SIG-M5 treated with dmso at 0.1 percent for 504 hours (cell line): ENCODE measurements around the gene LMBR1.
"Not testable (repeated sequence)": the region's sequence is repeated elsewhere in the genome, so short reads cannot be mapped to it uniquely, and the experiment has no call there.

ENCODE experiments used
- DNase-seq: peaks from one replicate; lab custom pipeline; 2025; ENCODE audit not compliant: unreplicated experiment; lab: John Stamatoyannopoulos, UW

The LMBR1 gene

GRCh38 chr7:156661637-156662036 is 231.3 kb downstream of the LMBR1 start:
- DNase-seq: no peak

- no peak for DNase-seq
These were observed 233.0 kb downstream of the LMBR1 start for GRCh38 chr7:156659961-156660360.

- DNase-seq: no peak
These were observed 233.8 kb downstream of the LMBR1 start for GRCh38 chr7:156659203-156659602.

- DNase-seq: no peak
These were observed 235.3 kb downstream of the LMBR1 start for GRCh38 chr7:156657681-156658080.

- no peak for DNase-seq
These were observed 236.4 kb downstream of the LMBR1 start for GRCh38 chr7:156656598-156656997.

- DNase-seq: no peak
These were observed 237.0 kb downstream of the LMBR1 start for GRCh38 chr7:156655983-156656382.

DNA sequence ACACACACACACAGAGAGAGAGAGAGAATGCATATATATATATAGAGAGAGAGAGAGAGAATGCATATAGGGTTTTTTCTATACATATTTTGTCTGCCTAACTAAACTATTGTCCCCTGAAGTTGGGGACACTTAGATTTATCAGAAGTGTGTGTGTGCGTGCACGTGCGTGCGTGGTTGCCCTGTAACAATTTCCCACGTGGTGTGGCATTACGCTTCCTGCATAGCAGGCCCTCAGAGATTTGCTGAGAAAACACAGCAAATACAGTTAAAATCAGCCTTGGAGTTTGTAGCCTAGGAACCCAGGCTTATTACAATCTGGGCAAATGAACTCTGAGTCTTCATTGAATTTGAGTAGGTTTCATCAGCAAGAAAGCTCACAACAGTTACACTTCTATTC is 237.7 kb downstream of the LMBR1 start:
- DNase-seq: no peak

- DNase-seq: no peak
These were observed 238.3 kb downstream of the LMBR1 start for GRCh38 chr7:156654511-156655234.

DNA sequence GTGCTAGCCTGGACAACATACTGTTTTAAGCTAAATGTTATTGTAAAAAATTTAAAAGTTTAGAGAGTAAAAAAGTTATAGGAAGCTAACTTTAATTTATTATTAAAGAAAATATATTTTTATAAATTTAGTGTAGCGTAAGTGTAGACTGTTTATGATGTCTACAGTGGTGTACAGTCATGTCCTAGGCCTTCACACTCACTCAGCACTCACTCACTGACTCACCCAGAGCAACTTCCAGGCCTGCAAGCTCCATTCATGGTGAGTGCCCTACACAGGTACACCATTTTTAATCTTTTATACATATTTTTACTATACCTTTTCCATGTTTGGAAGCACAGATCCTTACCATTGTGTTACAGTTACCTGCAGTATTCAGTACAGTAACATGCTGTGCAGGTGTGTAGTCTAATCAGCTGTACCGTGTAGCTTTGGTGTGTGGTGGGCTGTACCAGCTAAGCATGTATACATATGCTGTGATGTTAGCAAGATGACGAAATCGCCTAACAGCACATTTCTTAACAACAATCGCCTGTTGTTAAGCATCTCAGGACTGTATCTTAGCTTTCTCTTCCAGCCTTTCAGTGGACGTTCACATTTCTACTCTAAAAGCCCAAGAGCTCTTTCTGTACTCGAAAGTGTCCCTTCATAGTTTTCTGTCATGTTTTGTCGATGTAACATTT is 240.0 kb downstream of the LMBR1 start:
- no peak for DNase-seq

- no peak for DNase-seq
These were observed 241.5 kb downstream of the LMBR1 start for GRCh38 chr7:156651474-156651873.

- DNase-seq: no peak
These were observed 242.9 kb downstream of the LMBR1 start for GRCh38 chr7:156650042-156650441.

DNA sequence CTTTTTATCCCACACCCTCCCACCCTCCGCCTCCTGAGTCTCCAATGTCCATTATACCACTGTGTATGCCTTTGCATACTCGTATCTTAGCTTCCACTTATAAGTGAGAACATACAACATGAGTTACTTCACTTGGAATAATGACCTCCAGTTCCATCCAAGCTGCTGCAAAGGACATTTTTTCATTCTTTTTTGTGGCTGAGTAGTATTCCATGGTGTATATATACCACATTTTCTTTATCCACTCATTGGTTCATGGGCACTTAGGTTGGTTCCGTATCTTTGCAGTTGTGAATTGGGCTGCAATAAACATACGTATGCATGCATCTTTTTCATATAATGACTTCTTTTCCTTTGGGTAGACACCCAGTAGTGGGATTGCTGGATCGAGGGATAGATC is 245.7 kb downstream of the LMBR1 start:
- not testable (repeated sequence) for DNase-seq

DNA sequence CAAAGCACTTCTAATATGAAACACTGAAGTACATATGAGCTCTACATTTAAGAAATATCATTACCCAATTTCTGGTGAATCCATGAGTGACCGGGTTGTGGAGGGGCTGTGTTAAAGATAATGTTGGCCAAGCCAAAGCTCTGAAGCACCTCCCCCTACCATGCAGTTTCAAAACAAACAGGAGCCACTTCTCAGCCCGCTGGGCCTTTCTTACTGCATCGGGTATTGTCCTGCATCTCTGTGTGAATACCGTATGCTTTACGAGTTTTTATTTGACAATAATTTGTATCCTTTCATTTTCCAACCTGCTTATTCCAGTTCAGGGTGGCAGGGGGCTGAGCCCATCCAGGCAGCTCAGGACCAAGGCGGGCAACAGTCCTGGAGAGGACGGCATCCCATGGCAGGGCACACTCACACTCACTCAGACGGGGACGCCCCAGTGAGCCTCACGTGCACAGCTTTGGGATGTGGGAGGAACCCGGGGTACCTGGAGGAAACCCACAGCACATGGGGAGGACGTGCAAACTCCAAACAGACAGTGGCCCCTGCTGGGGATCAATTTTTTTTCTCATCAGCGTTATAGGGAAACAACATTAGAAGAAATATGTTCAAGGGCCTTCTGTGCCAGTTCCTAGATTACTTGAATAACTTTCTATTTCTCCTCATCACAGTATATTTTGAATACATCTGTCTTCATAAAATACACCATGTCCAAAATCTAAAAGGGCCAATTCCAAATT is 250.5 kb downstream of the LMBR1 start:
- no peak for DNase-seq

DNA sequence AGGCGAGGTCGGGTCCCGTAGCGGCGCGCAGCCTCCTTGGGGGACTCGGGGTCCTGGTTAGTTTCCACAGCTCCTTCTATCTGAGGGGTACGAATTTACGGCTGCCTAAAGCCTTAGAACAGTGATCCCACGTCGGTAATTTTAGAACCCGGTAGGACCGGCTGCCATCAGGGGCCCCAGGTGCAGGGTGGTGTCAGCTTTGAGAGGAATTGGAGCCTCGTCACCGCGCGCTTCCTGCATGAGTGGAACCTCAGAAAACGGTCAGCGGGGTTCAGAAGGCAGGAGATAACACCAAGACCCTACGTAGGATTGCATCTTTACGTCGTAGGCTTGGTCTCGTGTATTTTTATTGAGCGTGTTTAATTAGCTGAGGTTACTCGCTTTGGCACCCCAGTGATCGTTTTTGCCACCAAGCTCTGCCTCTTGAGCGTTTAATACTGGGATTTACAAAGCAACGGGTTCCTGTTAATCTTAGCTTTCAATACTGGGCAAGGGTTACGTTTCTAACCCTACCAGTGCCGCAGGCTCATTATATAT is 252.0 kb downstream of the LMBR1 start:
- peak; percentile 46 for DNase-seq

DNA sequence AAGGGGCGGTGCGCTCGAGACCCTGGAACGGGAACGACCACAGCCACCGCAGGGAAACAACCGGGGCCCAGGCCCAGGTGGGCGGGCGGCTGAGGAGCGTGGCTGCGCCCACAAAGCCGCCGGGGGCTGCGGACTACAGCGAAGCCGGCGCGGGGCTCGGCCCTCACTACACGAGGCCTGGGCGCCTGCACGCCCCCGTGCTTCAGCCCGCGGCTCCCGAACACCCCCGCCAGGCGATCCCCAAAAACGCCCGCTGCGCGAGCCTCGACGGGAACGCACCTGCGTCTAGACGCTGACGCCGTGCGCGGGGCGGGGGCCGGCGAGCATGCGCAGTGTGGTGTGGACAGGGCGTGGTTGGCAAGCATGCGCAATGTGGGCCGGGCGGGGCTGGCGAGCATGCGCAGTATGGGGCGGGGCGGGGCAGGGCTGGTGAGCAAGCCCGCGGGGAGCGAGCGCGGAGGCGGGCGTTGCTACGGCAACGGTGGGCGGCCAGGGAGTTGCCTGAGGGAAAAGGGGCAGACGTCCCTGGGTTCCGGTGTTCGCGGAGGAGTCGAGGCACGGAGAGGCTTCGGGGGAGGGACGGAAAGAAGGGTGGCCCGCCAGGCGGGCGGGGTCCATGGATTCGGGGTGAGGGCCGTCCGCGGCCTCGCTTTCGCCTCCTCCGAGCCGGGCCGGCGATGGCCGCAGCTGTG is 252.6 kb downstream of the LMBR1 start, which contains the start of gene RNF32:
RNF32 (plus strand) TSS at position 518 of the 692 bp plus-strand sequence. CDS start 3,104 bp downstream, outside the sequence.
- peak; percentile 78 for DNase-seq

- no peak for DNase-seq
These were observed 253.3 kb downstream of the LMBR1 start for GRCh38 chr7:156639426-156640256.

- DNase-seq: no peak
These were observed 254.4 kb downstream of the LMBR1 start for GRCh38 chr7:156638443-156639077.

DNA sequence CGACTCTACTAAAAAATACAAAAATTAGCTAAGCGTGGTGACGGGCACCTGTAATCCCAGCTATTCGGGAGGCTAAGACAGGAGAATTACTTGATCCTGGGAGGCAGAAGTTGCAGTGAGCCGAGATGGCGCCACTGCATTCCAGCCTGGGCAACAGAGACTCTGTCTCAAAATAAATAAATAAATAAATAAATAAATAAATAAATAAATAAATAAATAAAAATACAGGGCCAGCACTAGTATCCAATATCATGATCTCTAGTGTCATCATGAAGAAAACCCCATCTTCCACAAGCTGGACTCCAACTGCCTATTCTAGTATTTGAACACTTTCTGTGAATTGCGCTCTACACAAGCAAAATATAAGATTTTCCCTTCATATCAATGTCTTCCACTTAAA is 255.9 kb downstream of the LMBR1 start:
- not testable (repeated sequence) for DNase-seq

DNA sequence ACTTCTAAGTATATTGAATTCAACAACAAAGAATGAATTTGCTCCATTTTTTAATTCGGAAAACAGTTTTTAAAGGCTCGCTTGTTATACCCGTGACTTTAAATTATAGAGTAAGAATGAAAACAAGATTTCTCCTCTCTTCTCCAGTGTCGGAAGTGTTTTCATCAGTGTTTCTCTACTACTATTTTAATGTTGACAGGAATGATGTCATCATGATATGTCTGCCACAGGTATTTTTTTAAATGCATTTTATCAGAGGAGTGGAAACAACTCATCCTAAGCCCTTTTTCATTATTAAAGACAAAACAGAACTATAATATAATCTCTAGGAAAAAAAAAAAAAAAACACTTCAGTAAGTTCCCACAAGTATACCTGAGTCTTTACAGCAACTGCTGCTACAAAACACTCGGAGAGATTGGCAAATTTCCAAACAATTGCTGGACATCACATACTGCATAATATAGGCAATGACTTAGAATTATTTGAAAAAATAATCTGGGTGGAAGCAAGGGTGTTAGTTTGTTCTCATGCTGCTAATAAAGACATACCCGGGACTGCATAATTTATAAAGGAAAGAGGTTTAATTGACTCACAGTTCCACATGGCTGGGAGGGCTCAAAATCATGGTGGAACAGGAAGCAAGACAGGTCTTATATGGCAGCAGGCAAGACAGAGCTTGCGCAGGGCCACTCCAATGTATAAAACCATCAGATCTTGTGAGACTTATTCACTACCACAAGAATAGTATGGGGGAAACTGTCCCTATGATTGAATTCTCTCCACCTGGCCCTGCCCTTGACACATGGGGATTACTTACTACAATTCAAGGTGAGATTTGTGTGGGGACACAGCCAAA is 257.2 kb downstream of the LMBR1 start:
- no peak for DNase-seq
